SK-N-SH treated with all-trans-retinoic acid at 6 μM for 48 hours (cell line): ENCODE measurements around the gene KIF17.

Source experiments
- ATAC-seq: fragments of 200-7000 bp; cut with Tn5 transposase; 3 replicates; pipeline ENCODE4 v1.9.1; 2020; ENCODE audit warnings: mild to moderate bottlenecking, moderate library complexity
- ARNTL ChIP-seq: fragments of 450-650 bp; formaldehyde crosslinking; IDR thresholded peaks from 2 replicates; pipeline ENCODE4 v1.5.0; 2020; ENCODE audit warnings: low read depth, mild to moderate bottlenecking, moderate library complexity, borderline replicate concordance
- BACH2 ChIP-seq: fragments of 250-450 bp; sonication (Bioruptor Pico); IDR thresholded peaks from 2 replicates; pipeline ENCODE4 v1.9.0; 2021; ENCODE audit warnings: mild to moderate bottlenecking, borderline replicate concordance
- CREB5 ChIP-seq: fragments of 250-450 bp; sonication (Bioruptor Pico); IDR thresholded peaks from 2 replicates; pipeline ENCODE4 v1.5.1; 2020; ENCODE audit warnings: low read depth, mild to moderate bottlenecking, moderate library complexity
- CSDC2 ChIP-seq: fragments of 250-450 bp; sonication (Bioruptor Pico); IDR thresholded peaks from 2 replicates; pipeline ENCODE4 v1.5.0; 2020; ENCODE audit warnings: mild to moderate bottlenecking, moderate library complexity
- ESRRG ChIP-seq: fragments of 250-450 bp; sonication (Bioruptor Pico); IDR thresholded peaks from 2 replicates; pipeline ENCODE4 v1.6.1; 2021; ENCODE audit warnings: mild to moderate bottlenecking
- GLIS3 ChIP-seq: fragments of 250-450 bp; sonication (Bioruptor Pico); IDR thresholded peaks from 2 replicates; pipeline ENCODE4 v1.5.0; 2020; ENCODE audit warnings: mild to moderate bottlenecking, moderate library complexity
- ISL1 ChIP-seq: fragments of 250-450 bp; sonication (Bioruptor Pico); IDR thresholded peaks from 2 replicates; pipeline ENCODE4 v2.1.2; 2022; ENCODE audit warnings: mild to moderate bottlenecking, moderate library complexity
- OSR1 ChIP-seq: fragments of 250-450 bp; sonication (Bioruptor Pico); IDR thresholded peaks from 2 replicates; pipeline ENCODE4 v1.8.0; 2022; ENCODE audit warnings: moderate library complexity, mild to moderate bottlenecking, inconsistent platforms
- PATZ1 ChIP-seq: fragments of 250-450 bp; sonication (Bioruptor Pico); IDR thresholded peaks from 2 replicates; pipeline ENCODE4 v1.8.0; 2020; ENCODE audit warnings: mild to moderate bottlenecking, moderate library complexity, borderline replicate concordance
- POU6F1 ChIP-seq: fragments of 250-450 bp; sonication (Bioruptor Pico); IDR thresholded peaks from 2 replicates; pipeline ENCODE4 v1.8.0; 2021; ENCODE audit warnings: low read depth, mild to moderate bottlenecking, moderate library complexity, borderline replicate concordance
- PPARA ChIP-seq: fragments of 250-450 bp; sonication (Bioruptor Pico); IDR thresholded peaks from 2 replicates; pipeline ENCODE4 v1.5.0; 2020; ENCODE audit warnings: mild to moderate bottlenecking, borderline replicate concordance
- SNAI2 ChIP-seq: fragments of 250-450 bp; sonication (Bioruptor Pico); IDR thresholded peaks from 2 replicates; pipeline ENCODE4 v1.5.0; 2020; ENCODE audit warnings: mild to moderate bottlenecking, moderate library complexity
- TCF4 ChIP-seq: fragments of 250-450 bp; sonication (Bioruptor Pico); IDR thresholded peaks from 2 replicates; pipeline ENCODE4 v1.8.0; 2021; ENCODE audit warnings: mild to moderate bottlenecking, moderate library complexity, borderline replicate concordance
- TSHZ2 ChIP-seq: fragments of 250-450 bp; sonication (Bioruptor Pico); IDR thresholded peaks from 2 replicates; pipeline ENCODE4 v1.5.0; 2020; ENCODE audit warnings: mild to moderate bottlenecking, moderate library complexity
- ZC3H10 ChIP-seq: fragments of 250-450 bp; sonication (Bioruptor Pico); IDR thresholded peaks from 2 replicates; pipeline ENCODE4 v1.5.1; 2021; ENCODE audit warnings: mild to moderate bottlenecking, moderate library complexity
- ZFP30 ChIP-seq: fragments of 450-650 bp; formaldehyde crosslinking; IDR thresholded peaks from 2 replicates; pipeline ENCODE4 v1.5.0; 2022; ENCODE audit warnings: mild to moderate bottlenecking, moderate library complexity
- ZNF565 ChIP-seq: fragments of 450-650 bp; formaldehyde crosslinking; conservative IDR thresholded peaks from 2 replicates; pipeline ENCODE4 v1.5.0; 2020; ENCODE audit warnings: low read depth, mild to moderate bottlenecking, moderate library complexity
- ZNF70 ChIP-seq: fragments of 450-650 bp; formaldehyde crosslinking; IDR thresholded peaks from 2 replicates; pipeline ENCODE4 v1.5.0; 2020; ENCODE audit warnings: mild to moderate bottlenecking, moderate library complexity
- ZNF8 ChIP-seq: fragments of 450-650 bp; formaldehyde crosslinking; IDR thresholded peaks from 2 replicates; pipeline ENCODE4 v1.5.0; 2020; ENCODE audit warnings: mild to moderate bottlenecking, moderate library complexity
- TF ChIP-seq, protein P1 (sequence below): fragments of 250-450 bp; sonication (Bioruptor Pico); IDR thresholded peaks from 2 replicates; pipeline ENCODE4 v1.5.1; 2021; ENCODE audit warnings: mild to moderate bottlenecking, moderate library complexity

The KIF17 gene

GRCh38 chr1:20670936-20671335 is 46.9 kb downstream of the KIF17 start:
- TF ChIP-seq ZNF8 (CRISPR knock-in tag) (no peak), BACH2 (CRISPR knock-in tag) (no peak), TSHZ2 (no peak), OSR1 (CRISPR knock-in tag) (no peak), ZC3H10 (no peak), ZFP30 (CRISPR knock-in tag) (no peak), TCF4 (no peak), SNAI2 (CRISPR knock-in tag) (no peak), PATZ1 (CRISPR knock-in tag) (no peak), CREB5 (CRISPR knock-in tag) (no peak), ESRRG (no peak), GLIS3 (CRISPR knock-in tag) (no peak), CSDC2 (CRISPR knock-in tag) (no peak), PPARA (CRISPR knock-in tag) (no peak), ISL1 (CRISPR knock-in tag) (no peak)
- TF ChIP-seq, protein P1, sequence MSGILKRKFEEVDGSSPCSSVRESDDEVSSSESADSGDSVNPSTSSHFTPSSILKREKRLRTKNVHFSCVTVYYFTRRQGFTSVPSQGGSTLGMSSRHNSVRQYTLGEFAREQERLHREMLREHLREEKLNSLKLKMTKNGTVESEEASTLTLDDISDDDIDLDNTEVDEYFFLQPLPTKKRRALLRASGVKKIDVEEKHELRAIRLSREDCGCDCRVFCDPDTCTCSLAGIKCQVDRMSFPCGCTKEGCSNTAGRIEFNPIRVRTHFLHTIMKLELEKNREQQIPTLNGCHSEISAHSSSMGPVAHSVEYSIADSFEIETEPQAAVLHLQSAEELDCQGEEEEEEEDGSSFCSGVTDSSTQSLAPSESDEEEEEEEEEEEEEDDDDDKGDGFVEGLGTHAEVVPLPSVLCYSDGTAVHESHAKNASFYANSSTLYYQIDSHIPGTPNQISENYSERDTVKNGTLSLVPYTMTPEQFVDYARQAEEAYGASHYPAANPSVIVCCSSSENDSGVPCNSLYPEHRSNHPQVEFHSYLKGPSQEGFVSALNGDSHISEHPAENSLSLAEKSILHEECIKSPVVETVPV (CRISPR knock-in tag): no peak
- TF ChIP-seq, all 23 proteins: peak for 0
- no peak for ATAC-seq

GRCh38 chr1:20668581-20668980 is 49.2 kb downstream of the KIF17 start:
- ATAC-seq: no peak

More at GRCh38 chr1:20668581-20668980, 49.2 kb downstream of the KIF17 start:
- TF ChIP-seq OSR1 (CRISPR knock-in tag): no peak
- TF ChIP-seq PPARA (CRISPR knock-in tag): no peak
- no peak for TF ChIP-seq CREB5 (CRISPR knock-in tag)
- TF ChIP-seq ZNF565 (CRISPR knock-in tag): no peak
- TF ChIP-seq POU6F1 (CRISPR knock-in tag): no peak
- TF ChIP-seq ISL1 (CRISPR knock-in tag): no peak
- no peak for TF ChIP-seq TSHZ2
- no peak for TF ChIP-seq ARNTL
- no peak for TF ChIP-seq ZNF70 (CRISPR knock-in tag)
